Measurements from ENCODE around the gene MTA3. TPM values are rescaled to one million over a fixed set of nuclear protein-coding genes. Genes with fewer than 3 reads are reported as not detected.

MTA3 gene
- polyA plus RNA-seq, 1 experiment: 51.0 TPM

GRCh38 chr2:42537493-42537892, 30.9 kb upstream of the MTA3 start:
- CTCF ChIA-PET: no interaction called here
- POLR2A ChIA-PET: no interaction called here
- H3K9me3 ChIP-seq (ENCODE audit: control insufficient read depth, insufficient read depth, low read length): no peaks in the 10 kb centered on the region
- TF ChIP-seq, protein P1, sequence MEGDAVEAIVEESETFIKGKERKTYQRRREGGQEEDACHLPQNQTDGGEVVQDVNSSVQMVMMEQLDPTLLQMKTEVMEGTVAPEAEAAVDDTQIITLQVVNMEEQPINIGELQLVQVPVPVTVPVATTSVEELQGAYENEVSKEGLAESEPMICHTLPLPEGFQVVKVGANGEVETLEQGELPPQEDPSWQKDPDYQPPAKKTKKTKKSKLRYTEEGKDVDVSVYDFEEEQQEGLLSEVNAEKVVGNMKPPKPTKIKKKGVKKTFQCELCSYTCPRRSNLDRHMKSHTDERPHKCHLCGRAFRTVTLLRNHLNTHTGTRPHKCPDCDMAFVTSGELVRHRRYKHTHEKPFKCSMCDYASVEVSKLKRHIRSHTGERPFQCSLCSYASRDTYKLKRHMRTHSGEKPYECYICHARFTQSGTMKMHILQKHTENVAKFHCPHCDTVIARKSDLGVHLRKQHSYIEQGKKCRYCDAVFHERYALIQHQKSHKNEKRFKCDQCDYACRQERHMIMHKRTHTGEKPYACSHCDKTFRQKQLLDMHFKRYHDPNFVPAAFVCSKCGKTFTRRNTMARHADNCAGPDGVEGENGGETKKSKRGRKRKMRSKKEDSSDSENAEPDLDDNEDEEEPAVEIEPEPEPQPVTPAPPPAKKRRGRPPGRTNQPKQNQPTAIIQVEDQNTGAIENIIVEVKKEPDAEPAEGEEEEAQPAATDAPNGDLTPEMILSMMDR (IDR thresholded peaks at IDR 0.05; ENCODE audit: low read depth, low read length): no peak
- H3K27ac ChIP-seq (ENCODE audit: low read depth, low read length): no peak overlapping the region
- DNase-seq (ENCODE audit: low read depth, low spot score): no peak
- H3K27me3 ChIP-seq (ENCODE audit: control insufficient read depth, insufficient read depth, low read length): no peaks in the 10 kb centered on the region
- H3K4me3 ChIP-seq (ENCODE audit: low read depth, low read length): no peak overlapping the region

- no peak overlapping the region for H3K4me3 ChIP-seq (ENCODE audit: low read depth, low read length)
- H3K9me3 ChIP-seq (ENCODE audit: control insufficient read depth, insufficient read depth, low read length): no peaks in the 10 kb centered on the region
- H3K27me3 ChIP-seq (ENCODE audit: control insufficient read depth, insufficient read depth, low read length): no peaks in the 10 kb centered on the region
- H3K27ac ChIP-seq (ENCODE audit: low read depth, low read length): no peak overlapping the region
- CTCF ChIA-PET: no interaction called here
- DNase-seq (ENCODE audit: low read depth, low spot score): no peak
- TF ChIP-seq, protein P1 (IDR thresholded peaks at IDR 0.05; ENCODE audit: low read depth, low read length): no peak
- POLR2A ChIA-PET: interaction anchor here (0.6 kb wide), 1 partner anchor 10 kb away, joined by 4 read pairs; no protein-coding TSS in a partner anchor
Measured at GRCh38 chr2:42542871-42543270, 25.6 kb upstream of the MTA3 start.

DNA sequence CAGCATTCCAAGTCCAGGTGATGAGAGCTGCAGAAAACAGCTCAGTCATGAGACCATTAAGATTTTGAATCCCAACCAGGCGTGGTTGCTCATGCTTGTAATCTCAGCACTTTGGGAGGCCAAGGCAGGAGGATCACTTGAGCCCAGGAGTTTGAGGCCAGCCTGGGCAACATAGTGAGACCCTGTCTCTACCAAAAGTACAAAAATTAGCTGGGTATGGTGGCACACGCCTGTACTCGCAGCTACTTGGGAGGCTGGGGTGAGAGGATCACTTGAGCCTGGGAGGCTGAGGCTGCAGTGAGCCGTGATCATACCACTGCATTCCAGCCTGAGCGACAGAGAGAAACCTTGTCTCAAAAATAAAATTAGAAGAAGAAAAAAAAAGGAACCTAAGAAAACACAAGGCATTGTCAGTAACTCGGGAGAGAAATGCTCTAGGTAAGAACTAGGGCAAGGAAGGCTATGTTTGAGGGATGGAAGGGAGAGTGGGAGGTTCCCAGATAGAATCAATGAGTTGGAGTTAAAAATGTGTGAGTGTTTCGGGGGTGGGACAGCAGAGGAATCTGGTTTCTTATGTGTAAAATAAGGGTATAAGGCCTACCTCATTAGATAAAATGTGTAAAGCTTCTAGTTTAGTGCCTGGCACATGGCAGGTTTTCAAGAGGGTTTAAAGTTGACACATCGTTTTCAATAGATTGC, 23.3 kb upstream of the MTA3 start:
- TF ChIP-seq, protein P1 (IDR thresholded peaks at IDR 0.05; ENCODE audit: low read depth, low read length): no peak
- POLR2A ChIA-PET: no interaction called here
- CTCF ChIA-PET: no interaction called here
- DNase-seq (ENCODE audit: low read depth, low spot score): no peak
- Histone ChIP-seq H3K27me3 (ENCODE audit: control insufficient read depth, insufficient read depth, low read length) (no peaks in the 10 kb centered on the region), H3K9me3 (ENCODE audit: control insufficient read depth, insufficient read depth, low read length) (no peaks in the 10 kb centered on the region), H3K4me3 (ENCODE audit: low read depth, low read length) (no peak overlapping the region), H3K27ac (ENCODE audit: low read depth, low read length) (no peak overlapping the region)

DNA sequence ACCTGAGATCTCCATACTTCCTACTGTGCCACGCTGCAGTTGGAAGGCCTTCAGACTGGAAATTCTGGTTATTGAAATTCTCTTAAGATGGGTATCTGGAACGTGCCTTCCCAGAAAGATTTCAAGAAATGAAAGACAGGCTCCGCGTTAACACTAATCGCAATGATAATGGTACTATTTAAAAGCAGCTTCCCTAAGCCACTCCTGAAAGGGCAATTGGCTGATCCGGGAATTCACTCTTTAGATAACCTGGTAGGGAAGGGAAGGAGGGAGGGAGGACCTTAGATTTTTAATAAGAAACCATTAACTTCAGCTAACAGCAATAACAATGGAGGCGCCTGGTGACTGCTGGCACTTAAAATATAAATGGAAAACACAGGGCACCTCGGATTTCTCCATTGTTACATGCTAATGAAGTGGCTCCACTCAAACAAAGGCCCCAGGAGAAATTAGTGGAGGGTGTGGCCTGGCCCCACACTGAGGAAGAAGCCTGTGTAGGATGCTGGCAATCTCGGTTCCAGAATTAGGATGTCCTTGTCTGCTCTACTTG, 22.5 kb upstream of the MTA3 start:
- CTCF ChIA-PET: no interaction called here
- TF ChIP-seq, protein P1 (IDR thresholded peaks at IDR 0.05; ENCODE audit: low read depth, low read length): no peak
- POLR2A ChIA-PET: no interaction called here
- no peak for DNase-seq (ENCODE audit: low read depth, low spot score)
- Histone ChIP-seq H3K9me3 (ENCODE audit: control insufficient read depth, insufficient read depth, low read length) (no peaks in the 10 kb centered on the region), H3K27me3 (ENCODE audit: control insufficient read depth, insufficient read depth, low read length) (no peaks in the 10 kb centered on the region), H3K27ac (ENCODE audit: low read depth, low read length) (no peak overlapping the region), H3K4me3 (ENCODE audit: low read depth, low read length) (no peak overlapping the region)

- no peak overlapping the region for H3K27ac ChIP-seq (ENCODE audit: low read depth, low read length)
- no peak for DNase-seq (ENCODE audit: low read depth, low spot score)
- H3K27me3 ChIP-seq (ENCODE audit: control insufficient read depth, insufficient read depth, low read length): no peaks in the 10 kb centered on the region
- TF ChIP-seq, protein P1 (IDR thresholded peaks at IDR 0.05; ENCODE audit: low read depth, low read length): no peak
- CTCF ChIA-PET: no interaction called here
- no peak overlapping the region for H3K4me3 ChIP-seq (ENCODE audit: low read depth, low read length)
- no peaks in the 10 kb centered on the region for H3K9me3 ChIP-seq (ENCODE audit: control insufficient read depth, insufficient read depth, low read length)
- POLR2A ChIA-PET: no interaction called here
Measured at GRCh38 chr2:42547014-42547413, 21.4 kb upstream of the MTA3 start.
